B cell (primary cell): ENCODE results near the gene LRRC8D. TPM values are rescaled to one million over a fixed set of nuclear protein-coding genes. Genes with fewer than 3 reads are reported as not detected.

Experiments
- ATAC-seq: fragments of 200-7000 bp; cut with Tn5 transposase; one replicate; pipeline ENCODE4 v1.10.0; 2021; ENCODE audit warnings: low read depth, mild to moderate bottlenecking, moderate number of reproducible peaks, moderate library complexity
- CTCF ChIA-PET: fragments of 350-600 bp; sonication (Branson Sonifier 250); formaldehyde crosslinking; loops from one replicate; lab custom pipeline; 2021; ENCODE audit warnings: antibody characterized with exemption, inconsistent platforms; lab: Charles Lee
- POLR2A ChIA-PET: fragments of 350-600 bp; sonication (Branson Sonifier 250); formaldehyde crosslinking; loops from one replicate; lab custom pipeline; 2021; ENCODE audit warnings: antibody characterized with exemption; lab: Charles Lee
- DNase-seq: peaks from one replicate; pipeline ENCODE4 v3.0.0; 2013
- H2AFZ ChIP-seq: 2 replicates; pipeline ENCODE4 v1.6.1; 2012; ENCODE audit warnings: mild to moderate bottlenecking, low read depth, low read length; ENCODE audit not compliant: insufficient read depth, poor library complexity, severe bottlenecking
- H3K27ac ChIP-seq, 2 donors: 1 replicate in 1 of 2; 2 replicates in 1 of 2; pipeline ENCODE4 v1.5.1; 2012 to 2013; ENCODE audit warnings: low read length in 2 of 2, mild to moderate bottlenecking in 2 of 2, moderate library complexity in 1 of 2
- H3K27me3 ChIP-seq, 4 experiments: fragments of 200-600 bp in 1 of 4; sonication (generic) in 1 of 4; replicated peaks in 1 of 4; 1 replicate in 2 of 4; 2 replicates in 2 of 4; pipeline versions ENCODE4 v1.6.1 to v1.7.0; 2013 to 2016; ENCODE audit warnings: low read length in 3 of 4, mild to moderate bottlenecking in 2 of 4, mixed read lengths in 1 of 4, moderate library complexity in 1 of 4; ENCODE audit not compliant: insufficient read depth in 4 of 4, control insufficient read depth in 3 of 4; ENCODE audit errors: control extremely low read depth in 1 of 4
- H3K36me3 ChIP-seq, 2 experiments: replicated peaks in 1 of 2; 1 replicate in 1 of 2; 2 replicates in 1 of 2; pipeline versions ENCODE4 v1.6.1 to v1.7.1; 2013; ENCODE audit warnings: low read length in 1 of 2; ENCODE audit not compliant: insufficient read depth in 2 of 2, control insufficient read depth in 1 of 2; ENCODE audit errors: control extremely low read depth in 1 of 2, extremely low read depth in 1 of 2
- H3K4me1 ChIP-seq, 2 donors: fragments of 200-600 bp in 1 of 2; sonication (generic) in 1 of 2; 1 replicate in 1 of 2; 2 replicates in 1 of 2; pipeline versions ENCODE4 v1.5.1 to v1.6.1; 2013 to 2017; ENCODE audit warnings: low read length in 2 of 2; ENCODE audit not compliant: control insufficient read depth in 2 of 2, insufficient read depth in 2 of 2
- H3K4me2 ChIP-seq: replicated peaks from 2 replicates; pipeline ENCODE3; 2012; ENCODE audit warnings: mild to moderate bottlenecking, low read depth, low read length; ENCODE audit not compliant: poor library complexity, severe bottlenecking
- H3K4me3 ChIP-seq, 5 experiments: fragments of 200-600 bp in 1 of 5; sonication (generic) in 1 of 5; 1 replicate in 3 of 5; 2 replicates in 2 of 5; pipeline versions ENCODE4 v1.5.1 to v1.7.0; 2011 to 2016; ENCODE audit warnings: low read length in 4 of 5, mild to moderate bottlenecking in 4 of 5, low read depth in 2 of 5, control low read depth in 1 of 5, moderate library complexity in 1 of 5; ENCODE audit not compliant: insufficient read depth in 1 of 5; ENCODE audit errors: control extremely low read depth in 1 of 5, extremely low read depth in 1 of 5
- H3K79me2 ChIP-seq: fragments of 200-600 bp; sonication (generic); one replicate; pipeline ENCODE4 v1.6.0; 2016; ENCODE audit warnings: low read length; ENCODE audit not compliant: control insufficient read depth, insufficient read depth
- H3K9ac ChIP-seq: fragments of 200-600 bp; sonication (generic); 2 replicates; pipeline ENCODE4 v1.6.1; 2017; ENCODE audit warnings: mild to moderate bottlenecking, low read length, moderate library complexity
- H3K9me3 ChIP-seq, 3 donors: one replicate each; pipeline versions ENCODE4 v1.6.1 to v1.7.1; 2013; ENCODE audit warnings: low read length in 2 of 3; ENCODE audit not compliant: control insufficient read depth in 2 of 3, insufficient read depth in 1 of 3; ENCODE audit errors: control extremely low read depth in 1 of 3
- H4K20me1 ChIP-seq: 2 replicates; pipeline ENCODE4 v1.6.0; 2012; ENCODE audit warnings: mild to moderate bottlenecking, low read length; ENCODE audit not compliant: insufficient read depth, control insufficient read depth, poor library complexity, severe bottlenecking
- H3K27ac Mint-ChIP-seq: one replicate; pipeline ENCODE4 v1.8.0; 2021; ENCODE audit warnings: mixed read lengths
- H3K27me3 Mint-ChIP-seq: one replicate; pipeline ENCODE4 v1.8.0; 2021; ENCODE audit warnings: mixed read lengths
- H3K4me1 Mint-ChIP-seq: one replicate; pipeline ENCODE4 v1.8.0; 2021; ENCODE audit warnings: mixed read lengths
- H3K4me3 Mint-ChIP-seq: one replicate; pipeline ENCODE4 v1.8.0; 2021; ENCODE audit warnings: mixed read lengths
- H3K9me3 Mint-ChIP-seq: one replicate; pipeline ENCODE4 v1.8.0; 2022; ENCODE audit warnings: mixed read lengths; ENCODE audit not compliant: insufficient read depth
- EZH2 ChIP-seq: IDR thresholded peaks from 2 replicates; pipeline ENCODE4 v1.6.1; 2012; ENCODE audit warnings: borderline replicate concordance, low read depth, mild to moderate bottlenecking, moderate library complexity, low read length; ENCODE audit not compliant: insufficient read depth, poor library complexity, severe bottlenecking
- WGBS: methylation state at CpG from one replicate; pipeline ENCODE4 v1.1.5; 2013; ENCODE audit warnings: missing lambda C conversion rate; ENCODE audit not compliant: insufficient coverage; 5-methylcytosine and 5-hydroxymethylcytosine counted together
- intact Hi-C: fragments of 100-400 bp; cut with micrococcal nuclease; formaldehyde crosslinking; loops from one replicate; pipeline ENCODE4 v1.10.0; 2022
- polyA plus RNA-seq: library from polyadenylated mRNA; depleted of rRNA; stranded (reverse); fragments of >200 nt; gene quantifications from 2 replicates; pipeline ENCODE4 v1.2.3, GENCODE V29; 2012
- total RNA-seq, 2 donors: library from RNA; stranded (reverse); fragments of 120-200 nt in 1 of 2; gene quantifications; 1 replicate in 1 of 2; 2 replicates in 1 of 2; pipeline versions ENCODE4 v1.2.3 to v1.2.4, GENCODE V29; 2013 to 2022
- TF ChIP-seq, protein P1 (sequence below): fragments of 200-600 bp; IDR thresholded peaks from one replicate; pipeline ENCODE4 v1.8.0; 2022; ENCODE audit warnings: antibody characterized with exemption, mild to moderate bottlenecking

LRRC8D gene
- total and polyA plus RNA-seq, 2 donors (not counting 1 experiment from before 2014, with no cell fraction given): 23.7 to 47.0 TPM

GRCh38 chr1:89781494-89782126 is 39.2 kb upstream of the LRRC8D start:
- Mint-ChIP-seq H3K9me3 (no peaks in the 10 kb centered on the region), H3K27me3 (peaks cover 17% of the 10 kb centered on the region), H3K4me1 (no peaks in the 10 kb centered on the region), H3K4me3 (no peak overlapping the region), H3K27ac (no peak overlapping the region)
- Histone ChIP-seq H3K27me3 (no peaks in the 10 kb centered on the region), H3K36me3 (no peaks in the 10 kb centered on the region), H3K4me3 (no peak overlapping the region), H4K20me1 (no peaks in the 10 kb centered on the region), H3K27ac (no peak overlapping the region), H3K4me2 (no peak overlapping the region), H3K9me3 (peaks cover 0 to 1% (median 0%) of the 10 kb centered on the region in 3 donors), H2AFZ (no peak overlapping the region), H3K79me2 (no peaks in the 10 kb centered on the region), H3K9ac (no peak overlapping the region), H3K4me1 (no peaks in the 10 kb centered on the region)
- DNase-seq (no peak), ATAC-seq (no peak)
- POLR2A ChIA-PET: no interaction called here
- CTCF ChIA-PET: interaction anchor here (0.9 to 1.9 kb wide), 6 partner anchors 12 to 333 kb away, joined by 3 to 7 read pairs (median 4); no protein-coding TSS in a partner anchor
- no CpG with 5 or more reads among the region's 4 CpGs for WGBS
- intact Hi-C loops: no loop called here
- TF ChIP-seq, protein P1, sequence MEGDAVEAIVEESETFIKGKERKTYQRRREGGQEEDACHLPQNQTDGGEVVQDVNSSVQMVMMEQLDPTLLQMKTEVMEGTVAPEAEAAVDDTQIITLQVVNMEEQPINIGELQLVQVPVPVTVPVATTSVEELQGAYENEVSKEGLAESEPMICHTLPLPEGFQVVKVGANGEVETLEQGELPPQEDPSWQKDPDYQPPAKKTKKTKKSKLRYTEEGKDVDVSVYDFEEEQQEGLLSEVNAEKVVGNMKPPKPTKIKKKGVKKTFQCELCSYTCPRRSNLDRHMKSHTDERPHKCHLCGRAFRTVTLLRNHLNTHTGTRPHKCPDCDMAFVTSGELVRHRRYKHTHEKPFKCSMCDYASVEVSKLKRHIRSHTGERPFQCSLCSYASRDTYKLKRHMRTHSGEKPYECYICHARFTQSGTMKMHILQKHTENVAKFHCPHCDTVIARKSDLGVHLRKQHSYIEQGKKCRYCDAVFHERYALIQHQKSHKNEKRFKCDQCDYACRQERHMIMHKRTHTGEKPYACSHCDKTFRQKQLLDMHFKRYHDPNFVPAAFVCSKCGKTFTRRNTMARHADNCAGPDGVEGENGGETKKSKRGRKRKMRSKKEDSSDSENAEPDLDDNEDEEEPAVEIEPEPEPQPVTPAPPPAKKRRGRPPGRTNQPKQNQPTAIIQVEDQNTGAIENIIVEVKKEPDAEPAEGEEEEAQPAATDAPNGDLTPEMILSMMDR: no peak
- no peak for TF ChIP-seq EZH2

- Histone ChIP-seq H3K4me1 (no peaks in the 10 kb centered on the region), H3K79me2 (no peaks in the 10 kb centered on the region), H3K4me2 (no peak overlapping the region), H3K9ac (no peak overlapping the region), H3K27me3 (no peaks in the 10 kb centered on the region), H3K36me3 (no peaks in the 10 kb centered on the region), H3K9me3 (no peaks in the 10 kb centered on the region), H2AFZ (no peak overlapping the region), H3K27ac (no peak overlapping the region), H3K4me3 (no peak overlapping the region), H4K20me1 (no peaks in the 10 kb centered on the region)
- ATAC-seq (no peak), DNase-seq (no peak)
- no peak overlapping the region for H3K27ac Mint-ChIP-seq
- intact Hi-C loops: no loop called here
- ChIA-PET POLR2A (no interaction called here), CTCF (no interaction called here)
- WGBS: 83% methylated on average over 2 of the region's 7 CpGs
- H3K4me3 Mint-ChIP-seq: no peak overlapping the region
- no peaks in the 10 kb centered on the region for H3K4me1 Mint-ChIP-seq
- TF ChIP-seq, protein P1: no peak
- no peak for TF ChIP-seq EZH2
- peaks cover 6% of the 10 kb centered on the region for H3K27me3 Mint-ChIP-seq
- H3K9me3 Mint-ChIP-seq: no peaks in the 10 kb centered on the region
These were observed 34.1 kb upstream of the LRRC8D start for GRCh38 chr1:89786628-89787214.
